Coronary artery (tissue), 2 donors: ENCODE measurements around the gene IGFBPL1.

Source experiments
- DNase-seq: peaks from one replicate; pipeline ENCODE4 v3.0.0-alpha.2; 2017; ENCODE audit warnings: low spot score
- H3K27ac ChIP-seq, 2 donors: fragments of 200-600 bp; sonication (generic); one replicate each; pipeline ENCODE4 v1.5.1; 2016 to 2019
- H3K4me3 ChIP-seq: fragments of 200-600 bp; sonication (generic); 2 replicates; pipeline ENCODE4 v1.5.1; 2016; ENCODE audit warnings: mild to moderate bottlenecking, moderate library complexity
- TF ChIP-seq, protein P1 (sequence below): fragments of 200-600 bp; sonication (generic); IDR thresholded peaks from one replicate; pipeline ENCODE4 v1.5.1; 2019; ENCODE audit warnings: antibody characterized with exemption

The IGFBPL1 gene

DNA sequence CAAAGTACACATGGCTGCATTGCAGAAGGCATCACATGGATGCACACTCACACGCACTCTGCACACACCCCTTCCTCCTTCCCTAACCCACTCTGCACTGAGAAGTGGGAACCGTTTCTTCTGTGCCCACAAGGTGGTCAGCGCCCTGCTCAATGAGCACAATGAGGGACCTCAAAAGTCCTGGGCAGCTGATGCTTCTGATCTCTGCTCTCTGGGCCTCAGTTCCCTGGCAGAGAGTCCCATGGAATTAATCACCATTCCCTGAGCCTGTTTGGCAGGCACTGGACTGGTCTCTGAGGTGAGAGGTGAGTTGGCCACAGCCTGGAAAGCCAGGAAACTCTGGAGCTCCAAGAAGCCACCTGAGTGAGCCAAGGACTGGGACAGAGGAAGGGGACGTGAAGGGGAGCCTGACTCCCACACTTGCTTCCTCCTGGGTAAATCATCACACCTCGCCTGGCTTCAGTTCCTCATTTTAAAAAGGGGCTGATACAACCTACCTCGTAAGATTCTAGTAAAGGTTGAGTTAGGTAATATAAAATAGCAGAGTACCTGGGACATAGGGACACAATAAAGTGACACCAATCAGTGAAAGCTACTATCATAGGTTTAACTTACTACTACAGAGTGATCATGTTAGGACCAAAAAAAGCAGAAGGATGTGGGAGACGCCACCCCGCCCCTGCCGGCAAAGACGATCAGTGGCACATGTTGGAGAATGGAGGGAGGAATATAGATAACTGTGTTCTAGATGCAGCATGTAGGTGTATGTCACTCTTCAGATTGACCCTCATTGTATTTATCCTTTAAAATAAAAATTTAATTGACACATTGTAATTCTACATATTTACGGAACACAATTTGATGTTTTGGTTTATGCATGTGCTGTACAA is 21.1 kb upstream of the IGFBPL1 start:
- no peak overlapping the region for H3K4me3 ChIP-seq
- no peak for DNase-seq
- TF ChIP-seq, protein P1, sequence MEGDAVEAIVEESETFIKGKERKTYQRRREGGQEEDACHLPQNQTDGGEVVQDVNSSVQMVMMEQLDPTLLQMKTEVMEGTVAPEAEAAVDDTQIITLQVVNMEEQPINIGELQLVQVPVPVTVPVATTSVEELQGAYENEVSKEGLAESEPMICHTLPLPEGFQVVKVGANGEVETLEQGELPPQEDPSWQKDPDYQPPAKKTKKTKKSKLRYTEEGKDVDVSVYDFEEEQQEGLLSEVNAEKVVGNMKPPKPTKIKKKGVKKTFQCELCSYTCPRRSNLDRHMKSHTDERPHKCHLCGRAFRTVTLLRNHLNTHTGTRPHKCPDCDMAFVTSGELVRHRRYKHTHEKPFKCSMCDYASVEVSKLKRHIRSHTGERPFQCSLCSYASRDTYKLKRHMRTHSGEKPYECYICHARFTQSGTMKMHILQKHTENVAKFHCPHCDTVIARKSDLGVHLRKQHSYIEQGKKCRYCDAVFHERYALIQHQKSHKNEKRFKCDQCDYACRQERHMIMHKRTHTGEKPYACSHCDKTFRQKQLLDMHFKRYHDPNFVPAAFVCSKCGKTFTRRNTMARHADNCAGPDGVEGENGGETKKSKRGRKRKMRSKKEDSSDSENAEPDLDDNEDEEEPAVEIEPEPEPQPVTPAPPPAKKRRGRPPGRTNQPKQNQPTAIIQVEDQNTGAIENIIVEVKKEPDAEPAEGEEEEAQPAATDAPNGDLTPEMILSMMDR, result no peak
- no peak overlapping the region for H3K27ac ChIP-seq

DNA sequence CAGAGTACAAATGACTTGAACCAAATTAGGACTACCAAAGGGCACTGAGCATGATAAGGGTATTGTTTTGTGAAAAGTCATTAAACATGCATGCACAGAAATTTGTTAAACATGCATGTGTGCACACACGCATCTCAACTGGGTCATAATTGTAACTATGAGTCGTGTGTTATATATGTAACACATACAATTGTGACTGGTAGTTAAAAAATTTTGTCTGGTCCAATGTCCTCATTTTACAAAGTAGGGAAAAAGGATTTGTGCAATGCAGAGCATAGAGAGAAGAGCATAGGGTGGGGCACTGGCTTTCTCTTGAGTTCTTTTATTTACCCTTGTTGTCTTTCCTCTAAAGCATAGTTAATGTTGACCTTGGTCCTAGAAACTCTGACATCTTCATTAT is 19.3 kb upstream of the IGFBPL1 start:
- TF ChIP-seq, protein P1, result no peak
- Histone ChIP-seq H3K4me3 (no peak overlapping the region), H3K27ac (no peak overlapping the region)
- no peak for DNase-seq

DNA sequence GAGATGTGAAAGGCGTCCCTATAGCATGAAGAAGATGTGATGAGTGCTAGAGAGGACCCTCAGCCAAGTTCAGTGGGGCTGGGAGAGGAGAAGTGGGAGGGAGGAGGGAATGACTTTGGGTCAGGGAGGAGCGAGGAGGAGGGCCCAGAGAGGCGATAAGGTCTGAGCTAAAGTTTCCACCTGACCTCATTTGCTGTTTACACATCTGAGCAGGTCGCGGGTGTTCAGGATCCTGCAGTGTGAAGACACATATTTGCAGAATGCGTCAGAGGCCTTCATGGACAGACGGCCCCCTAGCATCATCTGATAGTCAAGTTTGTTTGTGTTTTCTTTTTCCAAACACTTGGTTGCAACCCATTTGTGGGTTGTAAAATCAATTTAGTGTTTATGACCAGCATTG is 18.9 kb upstream of the IGFBPL1 start:
- Histone ChIP-seq H3K4me3 (no peak overlapping the region), H3K27ac (no peak overlapping the region)
- no peak for DNase-seq
- TF ChIP-seq, protein P1, result no peak

DNA sequence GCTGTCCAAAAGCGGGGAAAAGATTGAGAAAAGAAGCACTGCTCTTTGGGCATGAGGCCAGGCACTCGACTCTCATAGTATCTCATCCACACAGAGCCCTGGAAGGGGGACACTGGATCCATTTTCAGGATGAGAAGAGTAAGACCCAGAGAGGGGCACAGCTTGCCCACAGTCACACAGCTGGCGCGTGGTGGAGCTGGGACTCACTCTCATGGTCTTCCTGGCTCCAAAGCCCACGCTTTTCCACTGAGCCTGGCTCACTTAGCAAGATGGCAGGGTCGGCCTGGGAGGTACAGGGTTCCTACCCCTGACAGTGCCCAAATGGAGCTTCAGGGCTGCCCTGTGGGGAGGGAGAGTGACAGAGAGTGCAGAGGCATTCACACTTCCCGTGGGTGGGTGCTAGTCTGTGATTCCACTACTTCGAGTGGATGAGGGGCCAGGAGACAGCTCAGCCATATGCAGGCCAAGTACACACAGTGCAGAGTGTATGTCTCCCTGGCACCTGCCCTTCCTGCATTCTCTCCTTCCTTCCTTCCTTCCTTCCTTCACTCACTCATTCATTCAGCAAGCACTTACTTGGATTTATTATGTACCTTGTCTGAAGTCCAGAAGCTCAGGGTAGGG is 18.3 kb upstream of the IGFBPL1 start:
- TF ChIP-seq, protein P1, result no peak
- Histone ChIP-seq H3K27ac (no peak overlapping the region), H3K4me3 (no peak overlapping the region)
- no peak for DNase-seq

DNA sequence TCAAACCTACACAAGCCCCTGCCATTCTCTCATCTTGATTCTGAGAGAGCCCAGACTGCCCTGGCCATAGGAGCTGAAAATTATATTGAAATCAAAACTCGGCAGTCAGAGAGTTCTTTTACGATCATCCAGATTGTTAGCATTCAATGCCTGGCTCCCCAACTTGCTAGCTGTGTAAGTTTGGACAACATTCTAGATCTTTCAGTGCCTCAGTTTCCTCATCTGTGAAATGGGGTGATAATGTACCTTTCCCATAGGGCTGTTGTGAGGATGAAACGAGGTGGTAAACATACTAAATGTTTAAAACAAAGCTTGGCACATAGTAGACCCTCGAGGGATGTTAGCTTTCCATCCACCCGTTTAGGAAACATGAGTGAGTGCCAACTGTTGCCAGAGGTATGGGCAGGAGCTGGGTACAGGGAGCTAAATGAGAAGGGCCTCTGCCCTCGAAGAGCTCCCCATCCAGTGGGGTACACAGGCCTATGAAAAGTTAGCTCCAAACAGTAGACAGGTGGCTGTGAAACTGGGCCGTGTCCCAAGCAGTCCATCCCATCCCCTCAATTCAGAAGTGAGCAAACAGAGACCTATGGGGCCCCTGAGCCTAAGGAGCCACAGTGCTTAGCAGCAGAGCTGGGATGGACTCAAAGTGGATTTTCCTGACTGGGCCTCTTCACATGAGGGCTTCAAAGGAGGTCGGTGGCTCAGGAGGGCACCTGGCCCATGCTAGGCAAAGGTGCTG is 17.3 kb upstream of the IGFBPL1 start:
- TF ChIP-seq, protein P1, result no peak
- H3K27ac ChIP-seq, result no peak overlapping the region

DNA sequence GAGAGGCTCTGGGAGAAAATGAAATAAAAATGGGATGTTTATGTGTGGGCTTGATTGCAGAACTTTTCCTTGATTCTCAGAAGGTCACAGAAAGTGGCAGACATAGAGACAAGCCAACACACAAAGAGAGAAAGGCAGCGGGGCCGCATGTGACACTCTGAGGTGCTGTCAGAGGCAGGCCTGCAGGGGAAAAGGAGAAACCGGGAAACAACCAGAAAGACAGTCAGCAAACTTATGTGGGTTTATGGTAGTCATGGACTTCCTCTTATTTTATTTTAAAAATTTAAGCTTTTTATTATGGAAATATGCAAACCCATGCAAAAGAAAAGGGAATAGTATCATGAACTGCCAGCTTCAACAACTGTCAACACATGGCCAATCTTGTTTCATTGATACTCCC is 16.3 kb upstream of the IGFBPL1 start:
- no peak overlapping the region for H3K27ac ChIP-seq
- no peak overlapping the region for H3K4me3 ChIP-seq
- DNase-seq, result no peak
- TF ChIP-seq, protein P1, result no peak

More for the DNA sequence above, 17.3 kb upstream of the IGFBPL1 start:
- no peak for DNase-seq
- H3K4me3 ChIP-seq, result no peak overlapping the region
